SK-N-SH (cell line): ENCODE data around the gene CSTA. TPM values are rescaled to one million over a fixed set of nuclear protein-coding genes. Genes with fewer than 3 reads are reported as not detected.

Experiments
- CTCF ChIA-PET: fragments of 300-600, 350-600 bp; formaldehyde crosslinking; extraction: SDS; loops from one replicate; lab custom pipeline; 2021; lab: Yijun Ruan, JAX
- POLR2A ChIA-PET: fragments of 350-600 bp; sonication (Branson Sonifier 250); formaldehyde crosslinking; extraction: SDS; loops from one replicate; lab custom pipeline; 2020; ENCODE audit warnings: antibody characterized with exemption, inconsistent platforms; lab: Yijun Ruan, JAX
- DNase-seq: peaks from one replicate; pipeline ENCODE4 v3.0.0; 2012
- H2AFZ ChIP-seq: fragments of 200-600 bp; sonication (generic); 2 replicates; pipeline ENCODE4 v1.8.1; 2016; ENCODE audit warnings: antibody characterized with exemption, mild to moderate bottlenecking, low read depth
- H3F3A ChIP-seq: fragments of 200-600 bp; sonication (generic); replicated peaks from 2 replicates; pipeline ENCODE3; 2016; ENCODE audit warnings: antibody characterized with exemption, mild to moderate bottlenecking; ENCODE audit not compliant: insufficient read depth
- H3K27ac ChIP-seq, 2 experiments: fragments of 200-500 bp in 1 of 2; fragments of 200-600 bp in 1 of 2; sonication (Bioruptor generic) in 1 of 2; sonication (generic), shearing (Covaris generic) in 1 of 2; 2 replicates each; pipeline versions ENCODE4 v1.5.1 to v1.6.1; 2014 to 2016; ENCODE audit warnings: low read depth in 2 of 2, inconsistent platforms in 1 of 2, low read length in 1 of 2, mild to moderate bottlenecking in 1 of 2, mixed read lengths in 1 of 2
- H3K27me3 ChIP-seq: fragments of 200-600 bp; sonication (generic), shearing (Covaris generic); 2 replicates; pipeline ENCODE4 v1.6.1; 2016; ENCODE audit warnings: mixed run types; ENCODE audit not compliant: insufficient read depth
- H3K36me3 ChIP-seq, 2 experiments: fragments of 200-500 bp in 1 of 2; fragments of 200-600 bp in 1 of 2; sonication (Bioruptor generic) in 1 of 2; sonication (generic) in 1 of 2; replicated peaks in 1 of 2; 2 replicates each; pipeline versions ENCODE3 to v1.5.1; 2014 to 2016; ENCODE audit warnings: low read length in 1 of 2, mild to moderate bottlenecking in 1 of 2; ENCODE audit not compliant: insufficient read depth in 2 of 2, control insufficient read depth in 1 of 2
- H3K4me1 ChIP-seq, 2 experiments: fragments of 200-500 bp in 1 of 2; fragments of 200-600 bp in 1 of 2; sonication (Bioruptor generic) in 1 of 2; sonication (generic), shearing (Covaris generic) in 1 of 2; 2 replicates each; pipeline versions ENCODE4 v1.5.1 to v1.6.1; 2014 to 2016; ENCODE audit warnings: low read depth in 1 of 2, low read length in 1 of 2, mixed run types in 1 of 2; ENCODE audit not compliant: insufficient read depth in 2 of 2, control insufficient read depth in 1 of 2
- H3K4me2 ChIP-seq: fragments of 200-600 bp; sonication (generic), shearing (Covaris generic); 2 replicates; pipeline ENCODE4 v1.6.1; 2017; ENCODE audit warnings: mixed run types
- H3K4me3 ChIP-seq, 2 experiments: fragments of 200-500 bp in 1 of 2; fragments of 200-600 bp in 1 of 2; sonication (Bioruptor generic) in 1 of 2; sonication (generic), shearing (Covaris generic) in 1 of 2; 2 replicates each; pipeline versions ENCODE4 v1.5.1 to v1.8.1; 2014 to 2016; ENCODE audit warnings: low read depth in 2 of 2, inconsistent platforms in 1 of 2, low read length in 1 of 2, mild to moderate bottlenecking in 1 of 2, mixed read lengths in 1 of 2, moderate library complexity in 1 of 2
- H3K79me2 ChIP-seq: fragments of 200-600 bp; sonication (generic); 2 replicates; pipeline ENCODE4 v1.8.1; 2017; ENCODE audit warnings: mild to moderate bottlenecking; ENCODE audit not compliant: insufficient read depth
- H3K9ac ChIP-seq: fragments of 200-600 bp; sonication (generic); 2 replicates; pipeline ENCODE4 v1.6.1; 2017; ENCODE audit warnings: mixed run types
- H3K9me2 ChIP-seq: fragments of 200-600 bp; sonication (generic); 2 replicates; pipeline ENCODE4 v1.6.1; 2017; ENCODE audit warnings: mixed run types
- H3K9me3 ChIP-seq: fragments of 200-600 bp; sonication (generic); 2 replicates; pipeline ENCODE4 v1.6.1; 2017; ENCODE audit warnings: mixed run types, mild to moderate bottlenecking, moderate library complexity
- H4K20me1 ChIP-seq: fragments of 200-600 bp; sonication (generic); 2 replicates; pipeline ENCODE4 v1.6.1; 2017; ENCODE audit warnings: mild to moderate bottlenecking, mixed run types; ENCODE audit not compliant: insufficient read depth
- CHD2 ChIP-seq: fragments of 150-350 bp; IDR thresholded peaks from 2 replicates; pipeline ENCODE4 v1.6.1; 2018; ENCODE audit warnings: low read length; ENCODE audit not compliant: partially characterized antibody
- EP300 ChIP-seq, 2 experiments: IDR thresholded peaks; 2 replicates each; pipeline versions ENCODE4 v1.4.0 to v1.6.1; 2012; ENCODE audit warnings: borderline replicate concordance in 1 of 2, low read depth in 1 of 2, low read length in 1 of 2
- EZH2phosphoT487 ChIP-seq: fragments of 200-600 bp; sonication (generic); IDR thresholded peaks from 2 replicates; pipeline ENCODE4 v1.6.1; 2017; ENCODE audit warnings: low read depth, mixed run types, mild to moderate bottlenecking, antibody characterized with exemption, moderate library complexity, borderline replicate concordance
- FOSL2 ChIP-seq: IDR thresholded peaks from 2 replicates; pipeline ENCODE4 v1.4.0; 2012; ENCODE audit warnings: low read depth, mild to moderate bottlenecking, moderate library complexity, borderline replicate concordance
- FOXM1 ChIP-seq: IDR thresholded peaks from 2 replicates; pipeline ENCODE4 v1.4.0; 2012; ENCODE audit warnings: low read depth, mild to moderate bottlenecking
- GATA2 ChIP-seq: sonication (generic); formaldehyde crosslinking; IDR thresholded peaks from 2 replicates; pipeline ENCODE4 v1.5.0; 2020; ENCODE audit warnings: mild to moderate bottlenecking, missing genetic modification reagents
- JUND ChIP-seq: IDR thresholded peaks from 2 replicates; pipeline ENCODE4 v1.4.0; 2012
- MXI1 ChIP-seq: IDR thresholded peaks from 2 replicates; pipeline ENCODE4 v1.6.1; 2012; ENCODE audit warnings: mild to moderate bottlenecking, low read depth, low read length, improper control_type of control experiment
- PBX3 ChIP-seq: IDR thresholded peaks from 2 replicates; pipeline ENCODE4; 2012
- POLR2AphosphoS5 ChIP-seq: IDR thresholded peaks from 2 replicates; pipeline ENCODE4 v1.6.1; 2012; ENCODE audit warnings: low read depth, low read length
- RAD21 ChIP-seq: IDR thresholded peaks from 2 replicates; pipeline ENCODE4 v1.6.1; 2012; ENCODE audit warnings: mild to moderate bottlenecking, low read length
- RCOR1 ChIP-seq: fragments of 150-350 bp; IDR thresholded peaks from 2 replicates; pipeline ENCODE4 v1.6.1; 2017; ENCODE audit warnings: antibody characterized with exemption, low read length
- SIN3A ChIP-seq: IDR thresholded peaks from 2 replicates; pipeline ENCODE4 v1.6.1; 2012; ENCODE audit warnings: low read depth, mild to moderate bottlenecking, low read length, moderate library complexity, borderline replicate concordance
- ZBTB33 ChIP-seq: IDR thresholded peaks from 2 replicates; pipeline ENCODE4 v1.4.0; 2012; ENCODE audit warnings: low read depth, borderline replicate concordance
- WGBS: methylation state at CpG from one replicate; pipeline ENCODE4 v1.1.6; 2017; ENCODE audit warnings: low lambda C conversion rate; 5-methylcytosine and 5-hydroxymethylcytosine counted together
- polyA plus RNA-seq, 3 experiments: library from polyadenylated mRNA; depleted of rRNA; stranded (reverse); fragments of >200 nt; gene quantifications; 2 replicates each; pipeline ENCODE4 v1.2.3, GENCODE V29; 2012
- TF ChIP-seq, protein P1 (sequence below): fragments of 150-350 bp; IDR thresholded peaks from 2 replicates; pipeline ENCODE4 v1.6.1; 2016; ENCODE audit warnings: mild to moderate bottlenecking, low read depth, low read length
- TF ChIP-seq, protein P2 (sequence below): fragments of 200-600 bp; sonication (generic); IDR thresholded peaks from 2 replicates; pipeline ENCODE4 v1.6.1; 2017; ENCODE audit warnings: antibody characterized with exemption, mild to moderate bottlenecking, moderate library complexity

The CSTA gene
- polyA plus RNA-seq, 1 of the 3 experiments (the other 2 are of a cell fraction): not detected

DNA sequence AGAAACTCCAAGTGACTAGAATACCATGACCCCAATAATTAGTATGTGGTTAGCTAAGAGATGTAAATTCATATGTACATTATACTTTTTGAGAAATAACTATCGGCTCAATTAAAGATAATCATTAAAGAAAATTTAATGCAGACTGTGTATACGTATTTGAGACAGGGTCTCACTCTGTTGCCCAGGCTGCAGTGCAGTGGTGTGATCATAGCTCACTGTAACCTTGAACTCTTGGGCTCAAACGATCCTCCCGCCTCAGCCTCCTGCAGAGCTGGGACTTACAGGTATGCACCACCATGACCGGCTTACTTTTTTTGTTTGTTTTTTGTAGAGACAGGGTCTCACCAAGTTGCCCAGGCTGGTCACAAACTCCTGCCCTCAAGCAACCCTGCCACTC, 8.7 kb upstream of the CSTA start:
- Histone ChIP-seq H3F3A (no peaks in the 10 kb centered on the region), H3K9ac (no peak overlapping the region), H3K27me3 (peaks cover 9% of the 10 kb centered on the region; the same call in 1 of the 2 replicates), H2AFZ (no peak overlapping the region)
- WGBS: 26% methylated on average over 5 of the region's 5 CpGs
- CTCF ChIA-PET: no interaction called here
- no peak for TF ChIP-seq PBX3
- no peak for TF ChIP-seq EZH2phosphoT487
- TF ChIP-seq, protein P1, sequence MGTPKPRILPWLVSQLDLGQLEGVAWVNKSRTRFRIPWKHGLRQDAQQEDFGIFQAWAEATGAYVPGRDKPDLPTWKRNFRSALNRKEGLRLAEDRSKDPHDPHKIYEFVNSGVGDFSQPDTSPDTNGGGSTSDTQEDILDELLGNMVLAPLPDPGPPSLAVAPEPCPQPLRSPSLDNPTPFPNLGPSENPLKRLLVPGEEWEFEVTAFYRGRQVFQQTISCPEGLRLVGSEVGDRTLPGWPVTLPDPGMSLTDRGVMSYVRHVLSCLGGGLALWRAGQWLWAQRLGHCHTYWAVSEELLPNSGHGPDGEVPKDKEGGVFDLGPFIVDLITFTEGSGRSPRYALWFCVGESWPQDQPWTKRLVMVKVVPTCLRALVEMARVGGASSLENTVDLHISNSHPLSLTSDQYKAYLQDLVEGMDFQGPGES: no peak
- TF ChIP-seq POLR2AphosphoS5: no peak
- no peak for TF ChIP-seq ZBTB33
- no peak for TF ChIP-seq RCOR1
- no peak for TF ChIP-seq RAD21
- no peak for TF ChIP-seq FOSL2
- TF ChIP-seq JUND: no peak
- TF ChIP-seq GATA2: no peak
- TF ChIP-seq SIN3A: no peak
- no peak for TF ChIP-seq EP300 (IDR thresholded peaks at IDR 0.05; ENCODE audit: borderline replicate concordance in 1 of 2, low read depth in 1 of 2, low read length in 1 of 2)
- no peak for TF ChIP-seq MXI1
- TF ChIP-seq, protein P2, sequence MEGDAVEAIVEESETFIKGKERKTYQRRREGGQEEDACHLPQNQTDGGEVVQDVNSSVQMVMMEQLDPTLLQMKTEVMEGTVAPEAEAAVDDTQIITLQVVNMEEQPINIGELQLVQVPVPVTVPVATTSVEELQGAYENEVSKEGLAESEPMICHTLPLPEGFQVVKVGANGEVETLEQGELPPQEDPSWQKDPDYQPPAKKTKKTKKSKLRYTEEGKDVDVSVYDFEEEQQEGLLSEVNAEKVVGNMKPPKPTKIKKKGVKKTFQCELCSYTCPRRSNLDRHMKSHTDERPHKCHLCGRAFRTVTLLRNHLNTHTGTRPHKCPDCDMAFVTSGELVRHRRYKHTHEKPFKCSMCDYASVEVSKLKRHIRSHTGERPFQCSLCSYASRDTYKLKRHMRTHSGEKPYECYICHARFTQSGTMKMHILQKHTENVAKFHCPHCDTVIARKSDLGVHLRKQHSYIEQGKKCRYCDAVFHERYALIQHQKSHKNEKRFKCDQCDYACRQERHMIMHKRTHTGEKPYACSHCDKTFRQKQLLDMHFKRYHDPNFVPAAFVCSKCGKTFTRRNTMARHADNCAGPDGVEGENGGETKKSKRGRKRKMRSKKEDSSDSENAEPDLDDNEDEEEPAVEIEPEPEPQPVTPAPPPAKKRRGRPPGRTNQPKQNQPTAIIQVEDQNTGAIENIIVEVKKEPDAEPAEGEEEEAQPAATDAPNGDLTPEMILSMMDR: no peak
- TF ChIP-seq CHD2: no peak
- TF ChIP-seq FOXM1: no peak
- TF ChIP-seq, all 33 proteins: peak for 0
- Histone ChIP-seq H3K4me3 (no peak overlapping the region), H3K4me2 (no peak overlapping the region), H3K36me3 (no peaks in the 10 kb centered on the region), H3K79me2 (no peaks in the 10 kb centered on the region), H3K9me2 (no peaks in the 10 kb centered on the region), H3K27ac (no peak overlapping the region), H3K4me1 (no peaks in the 10 kb centered on the region), H3K9me3 (no peaks in the 10 kb centered on the region), H4K20me1 (no peaks in the 10 kb centered on the region)
- POLR2A ChIA-PET: no interaction called here
- no peak for DNase-seq
